MCF 10A (cell line): ENCODE data around the gene PPP2R2D. TPM values are rescaled to one million over a fixed set of nuclear protein-coding genes. Genes with fewer than 3 reads are reported as not detected.
A peak's percentile ranks its signal among the peaks of the same experiment; 100 is the strongest.

Source experiments
- BruUV-seq: library from RNA; stranded (reverse); fragments of 400-500 nt; replicated peaks from 2 replicates; lab custom pipeline; 2021; lab: Mats Ljungman, UMichigan
- CTCF ChIA-PET: fragments of 300-600 bp; sonication (Branson Sonifier 250); formaldehyde crosslinking; extraction: SDS; loops from one replicate; lab custom pipeline; 2021; ENCODE audit warnings: antibody characterized with exemption, inconsistent platforms; lab: Yijun Ruan, JAX
- POLR2A ChIA-PET: fragments of 300-600, 350-650 bp; sonication (Branson Sonifier 250); formaldehyde crosslinking; extraction: SDS; loops from one replicate; lab custom pipeline; 2020; ENCODE audit warnings: antibody characterized with exemption, inconsistent platforms; lab: Yijun Ruan, JAX
- DNase-seq: peaks from one replicate; pipeline ENCODE4 v3.0.0-alpha.2; 2018; ENCODE audit not compliant: unreplicated experiment
- H3K27ac Mint-ChIP-seq: one replicate; pipeline ENCODE4 v1.8.0; 2022; ENCODE audit warnings: mild to moderate bottlenecking, low read depth, mixed read lengths; ENCODE audit not compliant: unreplicated experiment
- H3K27me3 Mint-ChIP-seq: one replicate; pipeline ENCODE4 v1.8.0; 2022; ENCODE audit warnings: mixed read lengths; ENCODE audit not compliant: insufficient read depth, unreplicated experiment
- H3K36me3 Mint-ChIP-seq: one replicate; pipeline ENCODE4 v1.8.0; 2022; ENCODE audit warnings: mild to moderate bottlenecking, moderate library complexity, mixed read lengths; ENCODE audit not compliant: insufficient read depth, unreplicated experiment
- H3K4me1 Mint-ChIP-seq: one replicate; pipeline ENCODE4 v1.8.0; 2022; ENCODE audit warnings: mixed read lengths; ENCODE audit not compliant: insufficient read depth, unreplicated experiment
- H3K4me3 Mint-ChIP-seq: one replicate; pipeline ENCODE4 v1.8.0; 2022; ENCODE audit warnings: mild to moderate bottlenecking, moderate library complexity, mixed read lengths; ENCODE audit not compliant: unreplicated experiment
- H3K9me3 Mint-ChIP-seq: one replicate; pipeline ENCODE4 v1.8.0; 2022; ENCODE audit warnings: mixed read lengths; ENCODE audit not compliant: unreplicated experiment
- CTCF ChIP-seq: fragments of 200-600 bp; IDR thresholded peaks from one replicate; pipeline ENCODE4 v1.8.0; 2022; ENCODE audit warnings: antibody characterized with exemption, mild to moderate bottlenecking; ENCODE audit not compliant: unreplicated experiment
- intact Hi-C: fragments of 100-400 bp; cut with micrococcal nuclease; formaldehyde crosslinking; loops from 2 replicates; pipeline ENCODE4 v1.14.1; 2022
- total RNA-seq: library from RNA; stranded (reverse); gene quantifications from 2 replicates; pipeline ENCODE4 v1.2.3, GENCODE V29; 2022

Gene PPP2R2D
- total RNA-seq, 1 experiment from 2014 or later = 35.5 TPM

DNA sequence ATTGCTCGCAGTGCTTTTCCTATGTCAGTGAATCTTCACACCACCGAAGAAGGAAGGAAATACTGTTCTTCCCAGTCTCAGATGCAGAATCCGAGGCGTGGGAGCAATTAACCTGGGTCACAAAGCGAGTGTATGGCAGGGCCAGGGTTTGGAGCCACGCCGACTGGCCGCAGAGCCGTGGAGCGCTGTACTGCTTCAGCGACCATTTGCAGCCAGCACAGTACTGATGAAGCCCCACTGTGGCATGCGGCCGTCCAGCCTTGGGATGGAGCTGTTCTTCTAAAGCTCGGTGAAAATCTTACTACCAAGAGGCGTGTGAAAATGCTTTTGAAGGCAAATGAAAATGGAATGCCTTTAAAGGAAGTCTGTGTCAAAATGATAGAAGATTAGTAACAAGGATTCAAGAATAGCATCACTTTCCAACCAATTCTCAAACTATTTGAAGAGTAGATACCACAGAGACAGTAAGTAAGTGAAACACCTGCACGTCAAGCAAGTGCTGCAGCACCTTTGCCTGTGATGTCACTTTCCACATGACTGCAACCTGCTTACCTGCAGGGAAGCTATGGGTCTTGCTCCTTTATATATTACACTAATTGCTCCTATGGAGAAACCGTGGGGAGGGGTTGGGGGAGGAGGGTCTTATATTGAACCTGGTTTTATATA is 4.9 kb downstream of the PPP2R2D start:
- Mint-ChIP-seq H3K27ac (no peak overlapping the region), H3K36me3 (peaks cover 36% of the 10 kb centered on the region), H3K27me3 (no peaks in the 10 kb centered on the region), H3K9me3 (no peaks in the 10 kb centered on the region), H3K4me3 (no peak overlapping the region), H3K4me1 (peaks cover 32% of the 10 kb centered on the region)
- CTCF ChIA-PET = interaction anchor here (0.6 to 1.5 kb wide), 8 partner anchors 17 to 812 kb away, joined by 3 to 7 read pairs (median 4); no protein-coding TSS in a partner anchor
- POLR2A ChIA-PET = interaction anchor here (1.0 kb wide), 1 partner anchor 41 kb away, joined by 4 read pairs; no protein-coding TSS in a partner anchor
- no TSS peak for BruUV-seq
- intact Hi-C loops = no loop called here
- no peak for DNase-seq
- no peak for TF ChIP-seq CTCF

DNA sequence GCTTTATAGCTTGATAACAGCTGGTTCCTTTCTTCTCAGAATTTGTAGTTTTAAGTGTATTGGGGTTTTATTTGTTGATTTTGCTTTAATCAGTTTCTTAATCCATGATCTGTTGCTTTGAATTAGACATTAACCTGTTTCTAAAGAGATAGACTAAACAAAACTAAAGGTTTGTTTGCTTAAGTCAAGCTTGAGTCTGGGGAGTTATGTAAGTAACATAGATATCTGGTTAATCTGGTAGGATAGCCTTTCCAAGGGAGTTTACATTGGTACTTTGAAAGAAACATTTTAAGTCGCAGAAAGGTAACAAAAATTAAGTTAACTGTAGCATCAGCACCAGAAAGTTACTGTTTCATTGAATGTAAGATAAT is 5.4 kb downstream of the PPP2R2D start:
- CTCF ChIA-PET = interaction anchor here (0.5 to 1.4 kb wide), 6 partner anchors 16 to 813 kb away, joined by 3 to 6 read pairs (median 4); no protein-coding TSS in a partner anchor

GRCh38 chr10:131907679-131908078 is 6.9 kb downstream of the PPP2R2D start:
- DNase-seq = no peak
- ChIA-PET CTCF (interaction anchor here (0.6 to 1.1 kb wide), 3 partner anchors 107 to 235 kb away, joined by 3 to 4 read pairs (median 3); no protein-coding TSS in a partner anchor), POLR2A (no interaction called here)
- Mint-ChIP-seq H3K9me3 (no peaks in the 10 kb centered on the region), H3K27ac (peak overlapping the region; percentile 28), H3K27me3 (no peaks in the 10 kb centered on the region), H3K4me1 (peaks cover 32% of the 10 kb centered on the region), H3K36me3 (peaks cover 44% of the 10 kb centered on the region), H3K4me3 (no peak overlapping the region)
- intact Hi-C loops = no loop called here
- no peak for TF ChIP-seq CTCF
- no TSS peak for BruUV-seq

More for the DNA sequence above, 5.4 kb downstream of the PPP2R2D start:
- H3K9me3 Mint-ChIP-seq = no peaks in the 10 kb centered on the region
- H3K4me3 Mint-ChIP-seq = no peak overlapping the region
- no peak overlapping the region for H3K27ac Mint-ChIP-seq
- no peaks in the 10 kb centered on the region for H3K27me3 Mint-ChIP-seq
- H3K36me3 Mint-ChIP-seq = peaks cover 37% of the 10 kb centered on the region
- no peak for TF ChIP-seq CTCF
- H3K4me1 Mint-ChIP-seq = peaks cover 32% of the 10 kb centered on the region
- POLR2A ChIA-PET = no interaction called here
- BruUV-seq = no TSS peak
- DNase-seq = no peak
- intact Hi-C loops = no loop called here

- no peak for DNase-seq
- no peaks in the 10 kb centered on the region for H3K27me3 Mint-ChIP-seq
- BruUV-seq = no TSS peak
- peak overlapping the region; percentile 28 for H3K27ac Mint-ChIP-seq
- peaks cover 33% of the 10 kb centered on the region for H3K4me1 Mint-ChIP-seq
- ChIA-PET POLR2A (no interaction called here), CTCF (interaction anchor here (0.6 to 1.1 kb wide), 3 partner anchors 106 to 234 kb away, joined by 3 to 4 read pairs (median 3); no protein-coding TSS in a partner anchor)
- no peaks in the 10 kb centered on the region for H3K9me3 Mint-ChIP-seq
- no peak for TF ChIP-seq CTCF
- H3K36me3 Mint-ChIP-seq = peaks cover 48% of the 10 kb centered on the region
- H3K4me3 Mint-ChIP-seq = no peak overlapping the region
- intact Hi-C loops = no loop called here
Measured at GRCh38 chr10:131908151-131908550, 7.3 kb downstream of the PPP2R2D start.
